HepG2 (cell line): ENCODE measurements around the gene PDHX. TPM values are rescaled to one million over a fixed set of nuclear protein-coding genes. Genes with fewer than 3 reads are reported as not detected.

Experiments
- ARNT ChIP-seq: fragments of 450-650 bp; IDR thresholded peaks from 2 replicates; pipeline ENCODE4 v1.6.1; 2017
- CBX2 ChIP-seq, 2 experiments: fragments of 200-600 bp in 1 of 2; sonication (generic); formaldehyde crosslinking in 1 of 2; IDR thresholded peaks; 2 replicates each; pipeline versions ENCODE4 v1.7.0 to v1.8.1; 2018 to 2022; ENCODE audit warnings: low read depth in 2 of 2, low read length in 1 of 2, mild to moderate bottlenecking in 1 of 2, missing genetic modification reagents in 1 of 2
- FOSL1 ChIP-seq: sonication (generic); formaldehyde crosslinking; IDR thresholded peaks from 2 replicates; pipeline ENCODE4 v1.9.0; 2021; ENCODE audit warnings: missing genetic modification reagents, borderline replicate concordance
- NCOA1 ChIP-seq: sonication (generic); formaldehyde crosslinking; IDR thresholded peaks from 2 replicates; pipeline ENCODE4 v1.9.0; 2021; ENCODE audit warnings: missing genetic modification reagents
- SNAI1 ChIP-seq: sonication (generic); formaldehyde crosslinking; IDR thresholded peaks from 2 replicates; pipeline ENCODE4 v1.5.0; 2020; ENCODE audit warnings: mild to moderate bottlenecking, missing genetic modification reagents, borderline replicate concordance
- ZNF264 ChIP-seq: sonication (generic); formaldehyde crosslinking; IDR thresholded peaks from 2 replicates; pipeline ENCODE4 v1.4.0; 2020; ENCODE audit warnings: missing genetic modification reagents
- ZNF296 ChIP-seq: sonication (generic); formaldehyde crosslinking; conservative IDR thresholded peaks from 2 replicates; pipeline ENCODE4 v1.5.0; 2020; ENCODE audit warnings: mild to moderate bottlenecking, missing genetic modification reagents
- ZNF766 ChIP-seq: sonication (generic); formaldehyde crosslinking; IDR thresholded peaks from 2 replicates; pipeline ENCODE4 v1.5.0; 2020; ENCODE audit warnings: missing genetic modification reagents, borderline replicate concordance
- polyA plus RNA-seq, 8 experiments: library from polyadenylated mRNA; depleted of rRNA in 3 of 8; stranded (reverse) in 7 of 8; unstranded in 1 of 8; fragments of >200 nt; fragmentation: Illumina TruSeq in 4 of 8; extraction: Trizol in 4 of 8; gene quantifications; 2 replicates each; pipeline versions ENCODE4 v1.2.1 to v1.2.3, GENCODE V29; 2011 to 2016; ENCODE audit warnings: low read depth in 4 of 8, missing spikeins in 1 of 8, mixed read lengths in 1 of 8; ENCODE audit not compliant: insufficient read depth in 1 of 8
- total RNA-seq, 5 experiments: library from RNA; depleted of rRNA; stranded (reverse); fragments of >200 nt; fragmentation: Illumina TruSeq; extraction: Trizol; gene quantifications; 2 replicates each; pipeline ENCODE4 v1.2.3, GENCODE V29; 2016; ENCODE audit warnings: low read depth in 1 of 5
- TF ChIP-seq, protein P1 (sequence below): sonication (generic); IDR thresholded peaks from 2 replicates; pipeline ENCODE4 v1.6.1; 2016; ENCODE audit warnings: low read depth, borderline replicate concordance
- TF ChIP-seq, protein P2 (sequence below): sonication (generic); formaldehyde crosslinking; IDR thresholded peaks from 2 replicates; pipeline ENCODE4 v1.5.0; 2020; ENCODE audit warnings: mild to moderate bottlenecking, missing genetic modification reagents
- TF ChIP-seq, protein P3 (sequence below): sonication (generic); formaldehyde crosslinking; IDR thresholded peaks from 2 replicates; pipeline ENCODE4 v1.5.1; 2020; ENCODE audit warnings: missing genetic modification reagents, mild to moderate bottlenecking, borderline replicate concordance
- TF ChIP-seq, protein P4 (sequence below): sonication (generic); formaldehyde crosslinking; IDR thresholded peaks from 2 replicates; pipeline ENCODE4 v1.8.1; 2023; ENCODE audit warnings: mild to moderate bottlenecking, missing genetic modification reagents, borderline replicate concordance
- TF ChIP-seq, protein P5 (sequence below): sonication (generic); formaldehyde crosslinking; IDR thresholded peaks from 2 replicates; pipeline ENCODE4 v1.8.0; 2022; ENCODE audit warnings: missing genetic modification reagents, mild to moderate bottlenecking, inconsistent platforms, borderline replicate concordance
- TF ChIP-seq, protein P6 (sequence below): IDR thresholded peaks from 2 replicates; pipeline ENCODE4 v1.6.1; 2018; ENCODE audit warnings: missing genetic modification reagents, mild to moderate bottlenecking, missing compliant biosample characterization
- TF ChIP-seq, protein P7 (sequence below): sonication (generic); formaldehyde crosslinking; IDR thresholded peaks from 2 replicates; pipeline ENCODE4 v1.4.0; 2020; ENCODE audit warnings: missing genetic modification reagents

PDHX gene
- total and polyA plus RNA-seq, 2 of the 13 experiments (the other 11 are each of a cell fraction or from before 2014, with no cell fraction given): 41.0 to 73.8 TPM

DNA sequence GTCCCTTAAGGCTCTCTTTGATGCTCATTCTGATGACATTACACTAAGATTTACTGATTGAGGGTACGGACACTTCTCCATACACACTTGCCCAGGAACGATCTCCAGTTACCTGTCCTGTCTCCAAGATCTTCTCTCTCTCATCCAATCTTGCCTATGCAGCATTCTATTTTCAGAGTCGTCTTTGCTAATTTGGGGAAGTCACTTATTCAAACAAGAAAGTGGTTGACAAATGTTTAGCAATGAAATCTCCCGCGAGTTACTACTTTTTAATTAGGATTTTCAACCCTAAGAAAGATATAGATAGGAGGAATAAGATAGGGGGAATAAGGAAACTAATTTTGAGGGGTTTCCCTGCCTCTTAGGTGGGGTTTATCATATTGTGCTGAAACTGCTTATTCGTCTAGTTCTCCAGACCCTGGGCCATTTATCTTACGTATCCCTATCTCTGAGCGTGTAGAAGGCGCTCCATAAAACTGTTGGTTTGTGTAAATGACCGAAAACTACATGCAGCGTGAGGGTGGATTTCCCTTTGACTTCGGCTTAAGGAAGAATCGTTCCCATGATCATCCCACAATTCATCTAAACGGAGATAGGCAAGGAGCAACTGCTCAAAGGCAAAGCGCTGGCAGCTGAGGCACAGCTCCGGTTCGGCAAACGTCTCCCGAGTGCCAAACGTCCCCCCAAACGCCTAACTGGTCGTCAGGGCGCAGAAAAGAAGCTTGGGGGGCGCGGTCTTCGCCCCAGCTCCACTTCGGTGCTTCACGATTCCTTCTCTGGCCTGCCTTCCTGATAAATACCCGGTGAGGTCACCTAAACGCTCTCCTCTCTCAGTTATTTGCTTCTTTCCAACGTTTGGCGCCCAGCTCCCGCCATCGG lies 1.0 kb upstream of the PDHX start (continued):
- TF ChIP-seq, protein P1, sequence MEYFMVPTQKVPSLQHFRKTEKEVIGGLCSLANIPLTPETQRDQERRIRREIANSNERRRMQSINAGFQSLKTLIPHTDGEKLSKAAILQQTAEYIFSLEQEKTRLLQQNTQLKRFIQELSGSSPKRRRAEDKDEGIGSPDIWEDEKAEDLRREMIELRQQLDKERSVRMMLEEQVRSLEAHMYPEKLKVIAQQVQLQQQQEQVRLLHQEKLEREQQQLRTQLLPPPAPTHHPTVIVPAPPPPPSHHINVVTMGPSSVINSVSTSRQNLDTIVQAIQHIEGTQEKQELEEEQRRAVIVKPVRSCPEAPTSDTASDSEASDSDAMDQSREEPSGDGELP: no peak
- no peak for TF ChIP-seq ZNF264
- TF ChIP-seq NCOA1 (CRISPR knock-in tag): peak; percentile 47; the same call in 1 of the 2 replicates
- TF ChIP-seq, protein P2, sequence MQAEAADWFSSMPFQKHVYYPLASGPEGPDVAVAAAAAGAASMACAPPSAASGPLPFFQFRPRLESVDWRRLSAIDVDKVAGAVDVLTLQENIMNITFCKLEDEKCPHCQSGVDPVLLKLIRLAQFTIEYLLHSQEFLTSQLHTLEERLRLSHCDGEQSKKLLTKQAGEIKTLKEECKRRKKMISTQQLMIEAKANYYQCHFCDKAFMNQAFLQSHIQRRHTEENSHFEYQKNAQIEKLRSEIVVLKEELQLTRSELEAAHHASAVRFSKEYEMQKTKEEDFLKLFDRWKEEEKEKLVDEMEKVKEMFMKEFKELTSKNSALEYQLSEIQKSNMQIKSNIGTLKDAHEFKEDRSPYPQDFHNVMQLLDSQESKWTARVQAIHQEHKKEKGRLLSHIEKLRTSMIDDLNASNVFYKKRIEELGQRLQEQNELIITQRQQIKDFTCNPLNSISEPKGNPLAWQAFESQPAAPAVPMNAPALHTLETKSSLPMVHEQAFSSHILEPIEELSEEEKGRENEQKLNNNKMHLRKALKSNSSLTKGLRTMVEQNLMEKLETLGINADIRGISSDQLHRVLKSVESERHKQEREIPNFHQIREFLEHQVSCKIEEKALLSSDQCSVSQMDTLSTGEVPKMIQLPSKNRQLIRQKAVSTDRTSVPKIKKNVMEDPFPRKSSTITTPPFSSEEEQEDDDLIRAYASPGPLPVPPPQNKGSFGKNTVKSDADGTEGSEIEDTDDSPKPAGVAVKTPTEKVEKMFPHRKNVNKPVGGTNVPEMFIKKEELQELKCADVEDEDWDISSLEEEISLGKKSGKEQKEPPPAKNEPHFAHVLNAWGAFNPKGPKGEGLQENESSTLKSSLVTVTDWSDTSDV (CRISPR knock-in tag): 0 out of 2 replicates have a peak, but pooled peaks have one; percentile 38
- TF ChIP-seq, protein P3, sequence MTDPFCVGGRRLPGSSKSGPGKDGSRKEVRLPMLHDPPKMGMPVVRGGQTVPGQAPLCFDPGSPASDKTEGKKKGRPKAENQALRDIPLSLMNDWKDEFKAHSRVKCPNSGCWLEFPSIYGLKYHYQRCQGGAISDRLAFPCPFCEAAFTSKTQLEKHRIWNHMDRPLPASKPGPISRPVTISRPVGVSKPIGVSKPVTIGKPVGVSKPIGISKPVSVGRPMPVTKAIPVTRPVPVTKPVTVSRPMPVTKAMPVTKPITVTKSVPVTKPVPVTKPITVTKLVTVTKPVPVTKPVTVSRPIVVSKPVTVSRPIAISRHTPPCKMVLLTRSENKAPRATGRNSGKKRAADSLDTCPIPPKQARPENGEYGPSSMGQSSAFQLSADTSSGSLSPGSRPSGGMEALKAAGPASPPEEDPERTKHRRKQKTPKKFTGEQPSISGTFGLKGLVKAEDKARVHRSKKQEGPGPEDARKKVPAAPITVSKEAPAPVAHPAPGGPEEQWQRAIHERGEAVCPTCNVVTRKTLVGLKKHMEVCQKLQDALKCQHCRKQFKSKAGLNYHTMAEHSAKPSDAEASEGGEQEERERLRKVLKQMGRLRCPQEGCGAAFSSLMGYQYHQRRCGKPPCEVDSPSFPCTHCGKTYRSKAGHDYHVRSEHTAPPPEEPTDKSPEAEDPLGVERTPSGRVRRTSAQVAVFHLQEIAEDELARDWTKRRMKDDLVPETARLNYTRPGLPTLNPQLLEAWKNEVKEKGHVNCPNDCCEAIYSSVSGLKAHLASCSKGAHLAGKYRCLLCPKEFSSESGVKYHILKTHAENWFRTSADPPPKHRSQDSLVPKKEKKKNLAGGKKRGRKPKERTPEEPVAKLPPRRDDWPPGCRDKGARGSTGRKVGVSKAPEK (CRISPR knock-in tag): peak; percentile 41; the same call in 1 of the 2 replicates
- no peak for TF ChIP-seq ARNT
- TF ChIP-seq, protein P4, sequence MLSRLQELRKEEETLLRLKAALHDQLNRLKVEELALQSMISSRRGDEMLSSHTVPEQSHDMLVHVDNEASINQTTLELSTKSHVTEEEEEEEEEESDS (CRISPR knock-in tag): 0 out of 2 replicates have a peak, but pooled peaks have one; percentile 49
- TF ChIP-seq SNAI1 (CRISPR knock-in tag): 0 out of 2 replicates have a peak, but pooled peaks have one; percentile 48
- no peak for TF ChIP-seq FOSL1 (CRISPR knock-in tag)
- TF ChIP-seq, protein P5, sequence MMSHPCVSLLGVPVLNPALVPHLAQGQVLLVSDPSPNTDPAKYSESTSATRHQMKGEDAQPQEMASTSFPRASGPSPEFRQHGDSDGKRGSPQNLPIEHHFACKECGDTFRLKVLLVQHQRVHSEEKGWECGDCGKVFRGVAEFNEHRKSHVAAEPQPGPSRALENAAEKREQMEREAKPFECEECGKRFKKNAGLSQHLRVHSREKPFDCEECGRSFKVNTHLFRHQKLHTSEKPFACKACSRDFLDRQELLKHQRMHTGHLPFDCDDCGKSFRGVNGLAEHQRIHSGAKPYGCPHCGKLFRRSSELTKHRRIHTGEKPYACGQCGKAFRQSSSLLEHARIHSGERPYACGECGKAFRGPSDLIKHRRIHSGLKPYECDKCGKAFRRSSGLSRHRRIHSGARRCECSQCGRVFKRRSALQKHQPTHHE: 0 out of 2 replicates have a peak, but pooled peaks have one; percentile 49
- TF ChIP-seq, protein P6, sequence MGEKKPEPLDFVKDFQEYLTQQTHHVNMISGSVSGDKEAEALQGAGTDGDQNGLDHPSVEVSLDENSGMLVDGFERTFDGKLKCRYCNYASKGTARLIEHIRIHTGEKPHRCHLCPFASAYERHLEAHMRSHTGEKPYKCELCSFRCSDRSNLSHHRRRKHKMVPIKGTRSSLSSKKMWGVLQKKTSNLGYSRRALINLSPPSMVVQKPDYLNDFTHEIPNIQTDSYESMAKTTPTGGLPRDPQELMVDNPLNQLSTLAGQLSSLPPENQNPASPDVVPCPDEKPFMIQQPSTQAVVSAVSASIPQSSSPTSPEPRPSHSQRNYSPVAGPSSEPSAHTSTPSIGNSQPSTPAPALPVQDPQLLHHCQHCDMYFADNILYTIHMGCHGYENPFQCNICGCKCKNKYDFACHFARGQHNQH (CRISPR knock-in tag): 0 out of 2 replicates have a peak, but pooled peaks have one; percentile 62
- no peak for TF ChIP-seq ZNF766 (CRISPR knock-in tag)
- no peak for TF ChIP-seq CBX2 (IDR thresholded peaks at IDR 0.05; ENCODE audit: low read depth, low read length)
- no peak for TF ChIP-seq CBX2 (CRISPR knock-in tag; IDR thresholded peaks at IDR 0.05; ENCODE audit: low read depth)
- TF ChIP-seq, protein P7, sequence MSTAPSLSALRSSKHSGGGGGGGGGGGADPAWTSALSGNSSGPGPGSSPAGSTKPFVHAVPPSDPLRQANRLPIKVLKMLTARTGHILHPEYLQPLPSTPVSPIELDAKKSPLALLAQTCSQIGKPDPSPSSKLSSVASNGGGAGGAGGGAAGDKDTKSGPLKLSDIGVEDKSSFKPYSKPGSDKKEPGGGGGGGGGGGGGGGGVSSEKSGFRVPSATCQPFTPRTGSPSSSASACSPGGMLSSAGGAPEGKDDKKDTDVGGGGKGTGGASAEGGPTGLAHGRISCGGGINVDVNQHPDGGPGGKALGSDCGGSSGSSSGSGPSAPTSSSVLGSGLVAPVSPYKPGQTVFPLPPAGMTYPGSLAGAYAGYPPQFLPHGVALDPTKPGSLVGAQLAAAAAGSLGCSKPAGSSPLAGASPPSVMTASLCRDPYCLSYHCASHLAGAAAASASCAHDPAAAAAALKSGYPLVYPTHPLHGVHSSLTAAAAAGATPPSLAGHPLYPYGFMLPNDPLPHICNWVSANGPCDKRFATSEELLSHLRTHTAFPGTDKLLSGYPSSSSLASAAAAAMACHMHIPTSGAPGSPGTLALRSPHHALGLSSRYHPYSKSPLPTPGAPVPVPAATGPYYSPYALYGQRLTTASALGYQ (CRISPR knock-in tag): no peak
- TF ChIP-seq ZNF296 (CRISPR knock-in tag): no peak
